Suprapubic skin (tissue), 4 donors: ENCODE data around the gene SLC8A1. TPM values are rescaled to one million over a fixed set of nuclear protein-coding genes. Genes with fewer than 3 reads are reported as not detected.

ENCODE experiments used
- DNase-seq, 2 donors: peaks; one replicate each; pipeline ENCODE4 v3.0.0-alpha.2; 2019; ENCODE audit warnings: low spot score in 2 of 2
- H3K27ac ChIP-seq: fragments of 200-600 bp; sonication (generic); one replicate; pipeline ENCODE4 v1.5.1; 2019
- H3K27me3 ChIP-seq: fragments of 200-600 bp; sonication (generic); one replicate; pipeline ENCODE4 v1.5.1; 2019
- H3K36me3 ChIP-seq: fragments of 200-600 bp; sonication (generic); one replicate; pipeline ENCODE4 v1.5.1; 2019
- H3K4me1 ChIP-seq: fragments of 200-600 bp; sonication (generic); one replicate; pipeline ENCODE4 v1.5.1; 2019
- H3K4me3 ChIP-seq: fragments of 200-600 bp; sonication (generic); one replicate; pipeline ENCODE4 v1.5.1; 2019; ENCODE audit warnings: mild to moderate bottlenecking
- H3K9me3 ChIP-seq: fragments of 200-600 bp; sonication (generic); one replicate; pipeline ENCODE4 v1.5.1; 2019
- EP300 ChIP-seq: sonication (generic); formaldehyde crosslinking; IDR thresholded peaks from one replicate; pipeline ENCODE4 v1.6.1; 2017; ENCODE audit warnings: antibody characterized with exemption
- POLR2A ChIP-seq, 2 donors: fragments of 450-650 bp; IDR thresholded peaks; one replicate each; pipeline ENCODE4 v1.6.1; 2017; ENCODE audit warnings: antibody characterized with exemption in 2 of 2, mild to moderate bottlenecking in 2 of 2, moderate library complexity in 2 of 2
- POLR2AphosphoS5 ChIP-seq, 3 donors: sonication (generic); formaldehyde crosslinking; IDR thresholded peaks; one replicate each; pipeline ENCODE4 v1.6.1; 2017; ENCODE audit warnings: antibody characterized with exemption in 3 of 3
- WGBS: methylation state at CpG from one replicate; pipeline ENCODE4 v1.1.5; 2018; 5-methylcytosine and 5-hydroxymethylcytosine counted together
- total RNA-seq, 4 donors: library from RNA; depleted of rRNA; stranded (reverse); fragments of >200 nt; gene quantifications; one replicate each; pipeline ENCODE4 v1.1.0, GENCODE V29; 2016
- TF ChIP-seq, protein P1 (sequence below), 2 donors: fragments of 200-600 bp in 1 of 2; fragments of 450-650 bp in 1 of 2; sonication (generic) in 1 of 2; IDR thresholded peaks; one replicate each; pipeline ENCODE4 v1.5.1; 2016 to 2019; ENCODE audit warnings: antibody characterized with exemption in 2 of 2, mild to moderate bottlenecking in 1 of 2, moderate library complexity in 1 of 2

Gene SLC8A1
- total RNA-seq, 4 donors from 2014 or later = 2.4 to 14.4 (median 9.9) TPM

GRCh38 chr2:40161986-40162385 lies 289.9 kb downstream of the SLC8A1 start:
- Histone ChIP-seq H3K4me1 (peaks cover 4% of the 10 kb centered on the region), H3K27me3 (no peaks in the 10 kb centered on the region), H3K36me3 (no peaks in the 10 kb centered on the region), H3K9me3 (no peaks in the 10 kb centered on the region), H3K27ac (no peak overlapping the region), H3K4me3 (no peak overlapping the region)
- 93% methylated on average over 1 of the region's 1 CpG for WGBS
- DNase-seq = no peak
- TF ChIP-seq, protein P1, sequence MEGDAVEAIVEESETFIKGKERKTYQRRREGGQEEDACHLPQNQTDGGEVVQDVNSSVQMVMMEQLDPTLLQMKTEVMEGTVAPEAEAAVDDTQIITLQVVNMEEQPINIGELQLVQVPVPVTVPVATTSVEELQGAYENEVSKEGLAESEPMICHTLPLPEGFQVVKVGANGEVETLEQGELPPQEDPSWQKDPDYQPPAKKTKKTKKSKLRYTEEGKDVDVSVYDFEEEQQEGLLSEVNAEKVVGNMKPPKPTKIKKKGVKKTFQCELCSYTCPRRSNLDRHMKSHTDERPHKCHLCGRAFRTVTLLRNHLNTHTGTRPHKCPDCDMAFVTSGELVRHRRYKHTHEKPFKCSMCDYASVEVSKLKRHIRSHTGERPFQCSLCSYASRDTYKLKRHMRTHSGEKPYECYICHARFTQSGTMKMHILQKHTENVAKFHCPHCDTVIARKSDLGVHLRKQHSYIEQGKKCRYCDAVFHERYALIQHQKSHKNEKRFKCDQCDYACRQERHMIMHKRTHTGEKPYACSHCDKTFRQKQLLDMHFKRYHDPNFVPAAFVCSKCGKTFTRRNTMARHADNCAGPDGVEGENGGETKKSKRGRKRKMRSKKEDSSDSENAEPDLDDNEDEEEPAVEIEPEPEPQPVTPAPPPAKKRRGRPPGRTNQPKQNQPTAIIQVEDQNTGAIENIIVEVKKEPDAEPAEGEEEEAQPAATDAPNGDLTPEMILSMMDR (IDR thresholded peaks at IDR 0.05) = no peak
- TF ChIP-seq EP300 (no peak), POLR2A (IDR thresholded peaks at IDR 0.05) (no peak), POLR2AphosphoS5 (IDR thresholded peaks at IDR 0.05) (no peak)

DNA sequence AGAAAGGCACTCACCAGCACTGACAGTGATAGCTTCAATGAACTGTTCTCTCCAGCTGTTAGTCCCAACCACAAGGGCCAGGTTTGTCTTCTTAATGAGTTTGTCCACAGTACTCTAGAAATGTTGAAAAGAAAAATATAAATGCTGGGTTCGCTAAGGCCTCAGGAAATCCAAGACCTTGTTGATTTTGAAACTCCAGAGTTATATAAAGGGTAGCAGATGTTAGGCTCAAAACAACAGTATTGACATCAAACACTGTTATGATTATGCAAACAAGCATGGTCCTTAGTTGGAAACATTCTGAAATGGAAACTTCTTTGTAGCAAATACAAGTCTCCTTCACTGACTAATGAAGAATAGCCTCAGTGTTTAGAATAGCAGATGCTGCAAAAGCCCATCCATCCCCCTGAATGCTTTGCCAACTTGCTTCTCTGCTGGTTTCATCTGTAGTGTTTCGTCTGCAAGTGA lies 291.1 kb downstream of the SLC8A1 start:
- Histone ChIP-seq H3K27me3 (no peaks in the 10 kb centered on the region), H3K9me3 (no peaks in the 10 kb centered on the region), H3K36me3 (no peaks in the 10 kb centered on the region), H3K4me3 (no peak overlapping the region), H3K27ac (no peak overlapping the region), H3K4me1 (peaks cover 4% of the 10 kb centered on the region)
- DNase-seq = no peak
- WGBS = 55% methylated on average over 2 of the region's 2 CpGs
- TF ChIP-seq, protein P1 (IDR thresholded peaks at IDR 0.05) = no peak
- TF ChIP-seq POLR2A (IDR thresholded peaks at IDR 0.05) (no peak), EP300 (no peak), POLR2AphosphoS5 (IDR thresholded peaks at IDR 0.05) (no peak)

DNA sequence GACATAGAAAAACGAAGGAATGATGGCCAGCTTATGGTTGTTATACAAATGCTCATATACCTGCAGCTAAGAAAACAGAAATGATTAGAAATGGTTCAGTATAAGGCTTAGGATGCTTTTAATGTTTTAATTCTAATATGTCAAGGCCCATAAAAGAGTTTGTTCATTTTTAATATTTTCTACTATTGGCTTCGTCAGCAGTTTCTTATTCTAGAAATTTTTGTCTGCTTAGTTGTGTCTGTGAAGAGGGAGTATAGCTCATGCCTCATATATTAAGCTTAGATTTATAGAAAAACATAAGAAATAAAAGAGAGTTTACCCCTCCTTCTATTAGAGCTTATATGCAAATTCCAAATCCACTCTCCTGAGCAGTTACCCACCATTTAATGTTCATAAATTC lies 292.6 kb downstream of the SLC8A1 start:
- Histone ChIP-seq H3K4me3 (no peak overlapping the region), H3K36me3 (no peaks in the 10 kb centered on the region), H3K27me3 (no peaks in the 10 kb centered on the region), H3K9me3 (no peaks in the 10 kb centered on the region), H3K27ac (no peak overlapping the region), H3K4me1 (no peaks in the 10 kb centered on the region)
- no peak for TF ChIP-seq POLR2A (IDR thresholded peaks at IDR 0.05)
- no peak for TF ChIP-seq POLR2AphosphoS5 (IDR thresholded peaks at IDR 0.05)
- TF ChIP-seq, protein P1 (IDR thresholded peaks at IDR 0.05) = no peak
- DNase-seq = no peak
- 92% methylated on average over 2 of the region's 2 CpGs for WGBS

DNA sequence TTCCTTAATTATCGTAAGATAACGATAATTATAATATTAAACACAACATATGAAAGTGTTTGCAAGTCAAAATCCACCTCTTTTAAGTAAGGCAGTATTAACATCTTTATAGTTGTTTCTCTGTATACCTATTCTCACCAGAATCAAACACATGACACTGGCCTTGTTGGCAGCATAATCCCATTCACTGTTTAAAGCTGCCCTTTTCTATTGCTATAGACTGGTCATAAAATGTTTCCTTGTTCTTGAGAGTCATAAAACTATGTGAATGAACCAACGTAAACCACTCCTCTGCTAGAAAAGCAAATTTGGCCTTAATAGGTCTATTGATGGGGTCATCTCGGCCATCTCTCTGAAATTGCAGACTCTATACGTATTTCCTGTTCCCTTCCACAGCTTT lies 293.1 kb downstream of the SLC8A1 start:
- DNase-seq = no peak
- Histone ChIP-seq H3K4me3 (no peak overlapping the region), H3K36me3 (no peaks in the 10 kb centered on the region), H3K4me1 (no peaks in the 10 kb centered on the region), H3K9me3 (no peaks in the 10 kb centered on the region), H3K27me3 (no peaks in the 10 kb centered on the region), H3K27ac (no peak overlapping the region)
- 94% methylated on average over 5 of the region's 5 CpGs for WGBS
- no peak for TF ChIP-seq POLR2A (IDR thresholded peaks at IDR 0.05)
- no peak for TF ChIP-seq EP300
- TF ChIP-seq, protein P1 (IDR thresholded peaks at IDR 0.05) = no peak
- TF ChIP-seq POLR2AphosphoS5 (IDR thresholded peaks at IDR 0.05) = no peak

- no peak for TF ChIP-seq POLR2AphosphoS5 (IDR thresholded peaks at IDR 0.05)
- no peak for TF ChIP-seq EP300
- TF ChIP-seq POLR2A (IDR thresholded peaks at IDR 0.05) = no peak
- TF ChIP-seq, protein P1 (IDR thresholded peaks at IDR 0.05) = no peak
- no peak for DNase-seq
- Histone ChIP-seq H3K4me1 (no peaks in the 10 kb centered on the region), H3K36me3 (no peaks in the 10 kb centered on the region), H3K9me3 (no peaks in the 10 kb centered on the region), H3K27ac (no peak overlapping the region), H3K4me3 (no peak overlapping the region), H3K27me3 (no peaks in the 10 kb centered on the region)
- 91% methylated on average over 2 of the region's 2 CpGs for WGBS
These were observed 296.2 kb downstream of the SLC8A1 start for GRCh38 chr2:40155728-40156127.
